SK-N-SH (cell line): ENCODE measurements around the gene DHRS9. TPM values are rescaled to one million over a fixed set of nuclear protein-coding genes. Genes with fewer than 3 reads are reported as not detected.

Experiments used
- CTCF ChIA-PET: fragments of 300-600, 350-600 bp; formaldehyde crosslinking; extraction: SDS; loops from one replicate; lab custom pipeline; 2021; lab: Yijun Ruan, JAX
- POLR2A ChIA-PET: fragments of 350-600 bp; sonication (Branson Sonifier 250); formaldehyde crosslinking; extraction: SDS; loops from one replicate; lab custom pipeline; 2020; ENCODE audit warnings: antibody characterized with exemption, inconsistent platforms; lab: Yijun Ruan, JAX
- DNase-seq: peaks from one replicate; pipeline ENCODE4 v3.0.0; 2012
- H2AFZ ChIP-seq: fragments of 200-600 bp; sonication (generic); 2 replicates; pipeline ENCODE4 v1.8.1; 2016; ENCODE audit warnings: antibody characterized with exemption, mild to moderate bottlenecking, low read depth
- H3F3A ChIP-seq: fragments of 200-600 bp; sonication (generic); replicated peaks from 2 replicates; pipeline ENCODE3; 2016; ENCODE audit warnings: antibody characterized with exemption, mild to moderate bottlenecking; ENCODE audit not compliant: insufficient read depth
- H3K27ac ChIP-seq, 2 experiments: fragments of 200-500 bp in 1 of 2; fragments of 200-600 bp in 1 of 2; sonication (Bioruptor generic) in 1 of 2; sonication (generic), shearing (Covaris generic) in 1 of 2; 2 replicates each; pipeline versions ENCODE4 v1.5.1 to v1.6.1; 2014 to 2016; ENCODE audit warnings: low read depth in 2 of 2, inconsistent platforms in 1 of 2, low read length in 1 of 2, mild to moderate bottlenecking in 1 of 2, mixed read lengths in 1 of 2
- H3K27me3 ChIP-seq: fragments of 200-600 bp; sonication (generic), shearing (Covaris generic); 2 replicates; pipeline ENCODE4 v1.6.1; 2016; ENCODE audit warnings: mixed run types; ENCODE audit not compliant: insufficient read depth
- H3K36me3 ChIP-seq, 2 experiments: fragments of 200-500 bp in 1 of 2; fragments of 200-600 bp in 1 of 2; sonication (Bioruptor generic) in 1 of 2; sonication (generic) in 1 of 2; replicated peaks in 1 of 2; 2 replicates each; pipeline versions ENCODE3 to v1.5.1; 2014 to 2016; ENCODE audit warnings: low read length in 1 of 2, mild to moderate bottlenecking in 1 of 2; ENCODE audit not compliant: insufficient read depth in 2 of 2, control insufficient read depth in 1 of 2
- H3K4me1 ChIP-seq, 2 experiments: fragments of 200-500 bp in 1 of 2; fragments of 200-600 bp in 1 of 2; sonication (Bioruptor generic) in 1 of 2; sonication (generic), shearing (Covaris generic) in 1 of 2; 2 replicates each; pipeline versions ENCODE4 v1.5.1 to v1.6.1; 2014 to 2016; ENCODE audit warnings: low read depth in 1 of 2, low read length in 1 of 2, mixed run types in 1 of 2; ENCODE audit not compliant: insufficient read depth in 2 of 2, control insufficient read depth in 1 of 2
- H3K4me2 ChIP-seq: fragments of 200-600 bp; sonication (generic), shearing (Covaris generic); 2 replicates; pipeline ENCODE4 v1.6.1; 2017; ENCODE audit warnings: mixed run types
- H3K4me3 ChIP-seq, 2 experiments: fragments of 200-500 bp in 1 of 2; fragments of 200-600 bp in 1 of 2; sonication (Bioruptor generic) in 1 of 2; sonication (generic), shearing (Covaris generic) in 1 of 2; 2 replicates each; pipeline versions ENCODE4 v1.5.1 to v1.8.1; 2014 to 2016; ENCODE audit warnings: low read depth in 2 of 2, inconsistent platforms in 1 of 2, low read length in 1 of 2, mild to moderate bottlenecking in 1 of 2, mixed read lengths in 1 of 2, moderate library complexity in 1 of 2
- H3K79me2 ChIP-seq: fragments of 200-600 bp; sonication (generic); 2 replicates; pipeline ENCODE4 v1.8.1; 2017; ENCODE audit warnings: mild to moderate bottlenecking; ENCODE audit not compliant: insufficient read depth
- H3K9ac ChIP-seq: fragments of 200-600 bp; sonication (generic); 2 replicates; pipeline ENCODE4 v1.6.1; 2017; ENCODE audit warnings: mixed run types
- H3K9me2 ChIP-seq: fragments of 200-600 bp; sonication (generic); 2 replicates; pipeline ENCODE4 v1.6.1; 2017; ENCODE audit warnings: mixed run types
- H3K9me3 ChIP-seq: fragments of 200-600 bp; sonication (generic); 2 replicates; pipeline ENCODE4 v1.6.1; 2017; ENCODE audit warnings: mixed run types, mild to moderate bottlenecking, moderate library complexity
- H4K20me1 ChIP-seq: fragments of 200-600 bp; sonication (generic); 2 replicates; pipeline ENCODE4 v1.6.1; 2017; ENCODE audit warnings: mild to moderate bottlenecking, mixed run types; ENCODE audit not compliant: insufficient read depth
- CHD2 ChIP-seq: fragments of 150-350 bp; IDR thresholded peaks from 2 replicates; pipeline ENCODE4 v1.6.1; 2018; ENCODE audit warnings: low read length; ENCODE audit not compliant: partially characterized antibody
- GATA2 ChIP-seq: sonication (generic); formaldehyde crosslinking; IDR thresholded peaks from 2 replicates; pipeline ENCODE4 v1.5.0; 2020; ENCODE audit warnings: mild to moderate bottlenecking, missing genetic modification reagents
- JUND ChIP-seq: IDR thresholded peaks from 2 replicates; pipeline ENCODE4 v1.4.0; 2012
- MXI1 ChIP-seq: IDR thresholded peaks from 2 replicates; pipeline ENCODE4 v1.6.1; 2012; ENCODE audit warnings: mild to moderate bottlenecking, low read depth, low read length, improper control_type of control experiment
- POLR2AphosphoS5 ChIP-seq: IDR thresholded peaks from 2 replicates; pipeline ENCODE4 v1.6.1; 2012; ENCODE audit warnings: low read depth, low read length
- RAD21 ChIP-seq: IDR thresholded peaks from 2 replicates; pipeline ENCODE4 v1.6.1; 2012; ENCODE audit warnings: mild to moderate bottlenecking, low read length
- RCOR1 ChIP-seq: fragments of 150-350 bp; IDR thresholded peaks from 2 replicates; pipeline ENCODE4 v1.6.1; 2017; ENCODE audit warnings: antibody characterized with exemption, low read length
- RXRA ChIP-seq: IDR thresholded peaks from 2 replicates; pipeline ENCODE4 v1.4.0; 2012; ENCODE audit warnings: low read depth, mild to moderate bottlenecking, borderline replicate concordance
- SMC3 ChIP-seq: IDR thresholded peaks from 2 replicates; pipeline ENCODE4 v1.6.1; 2012; ENCODE audit warnings: low read depth, low read length, improper control_type of control experiment
- TAF1 ChIP-seq: IDR thresholded peaks from 2 replicates; pipeline ENCODE4 v1.6.1; 2012; ENCODE audit warnings: low read depth, mild to moderate bottlenecking, low read length, moderate library complexity, borderline replicate concordance
- WGBS: methylation state at CpG from one replicate; pipeline ENCODE4 v1.1.6; 2017; ENCODE audit warnings: low lambda C conversion rate; 5-methylcytosine and 5-hydroxymethylcytosine counted together
- polyA plus RNA-seq, 3 experiments: library from polyadenylated mRNA; depleted of rRNA; stranded (reverse); fragments of >200 nt; gene quantifications; 2 replicates each; pipeline ENCODE4 v1.2.3, GENCODE V29; 2012
- TF ChIP-seq, protein P1 (sequence below): fragments of 150-350 bp; IDR thresholded peaks from 2 replicates; pipeline ENCODE4 v1.6.1; 2016; ENCODE audit warnings: mild to moderate bottlenecking, low read depth, low read length
- TF ChIP-seq, protein P2 (sequence below): IDR thresholded peaks from 2 replicates; pipeline ENCODE4 v1.4.0; 2012; ENCODE audit warnings: low read depth
- TF ChIP-seq, protein P3 (sequence below): fragments of 150-350 bp; IDR thresholded peaks from 2 replicates; pipeline ENCODE4 v1.6.1; 2017; ENCODE audit warnings: antibody characterized with exemption, low read length, low read depth, borderline replicate concordance
- TF ChIP-seq, protein P4 (sequence below): IDR thresholded peaks from 2 replicates; pipeline ENCODE4 v1.4.0; 2012; ENCODE audit warnings: low read depth, borderline replicate concordance

The DHRS9 gene
- polyA plus RNA-seq, 1 of the 3 experiments (the other 2 are of a cell fraction) = not detected

DNA sequence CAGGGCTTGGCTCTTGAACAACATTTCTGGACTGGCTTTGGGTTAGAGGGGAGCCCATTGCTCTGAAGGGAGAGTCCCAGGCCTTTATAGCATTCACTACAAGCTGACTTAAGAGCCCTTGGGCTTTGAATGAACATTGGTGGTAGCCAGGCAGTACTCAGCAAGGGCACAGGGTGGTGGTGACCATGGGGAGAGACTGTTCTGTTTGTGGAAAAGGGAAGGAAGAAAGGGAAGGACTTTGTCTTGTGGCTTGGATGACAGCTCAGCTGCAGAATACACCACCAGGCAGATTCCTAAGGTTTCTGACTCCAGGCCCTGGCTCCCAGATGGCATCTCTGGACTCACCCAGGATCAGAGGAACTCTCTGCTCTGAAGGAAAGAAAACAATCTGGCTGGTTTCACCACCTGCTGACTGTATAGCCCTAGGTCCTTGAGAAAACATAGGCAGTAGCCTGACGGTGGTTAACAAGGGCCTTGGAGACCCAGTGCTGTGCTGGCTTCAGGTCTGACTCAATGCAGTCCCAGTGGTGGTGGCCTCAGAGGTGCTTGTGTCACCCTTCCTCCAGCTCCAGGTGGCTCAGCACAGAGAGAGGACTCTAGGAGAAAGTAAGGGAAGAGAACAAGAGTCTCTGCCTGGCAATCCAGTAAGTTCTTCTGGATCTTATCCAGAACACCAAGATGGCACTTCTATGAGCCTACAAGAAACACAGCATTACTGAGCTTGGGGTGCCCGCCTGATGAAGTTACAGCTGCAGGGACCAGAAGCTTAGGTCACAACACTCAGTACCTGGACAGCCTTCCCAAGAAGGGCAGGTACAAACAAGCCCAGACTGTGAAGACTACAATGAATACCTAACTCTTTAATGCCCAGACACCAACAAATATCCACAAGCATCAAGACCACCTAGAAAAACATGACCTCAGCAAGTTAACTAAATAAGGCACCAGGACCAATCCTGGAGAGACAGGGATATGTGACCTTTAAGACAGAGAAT lies 21.8 kb upstream of the DHRS9 start:
- 23% methylated on average over 2 of the region's 2 CpGs for WGBS
- H3K27ac ChIP-seq = no peak overlapping the region
- no peak overlapping the region for H3K9ac ChIP-seq
- H3K4me1 ChIP-seq = no peaks in the 10 kb centered on the region
- no peaks in the 10 kb centered on the region for H3K36me3 ChIP-seq
- no peaks in the 10 kb centered on the region for H4K20me1 ChIP-seq
- H3K4me3 ChIP-seq = no peak overlapping the region
- no peaks in the 10 kb centered on the region for H3K27me3 ChIP-seq
- H3K9me3 ChIP-seq = no peaks in the 10 kb centered on the region
- no peaks in the 10 kb centered on the region for H3F3A ChIP-seq
- no peaks in the 10 kb centered on the region for H3K9me2 ChIP-seq
- POLR2A ChIA-PET = no interaction called here
- H3K79me2 ChIP-seq = no peaks in the 10 kb centered on the region
- H2AFZ ChIP-seq = no peak overlapping the region
- DNase-seq = no peak
- CTCF ChIA-PET = no interaction called here
- TF ChIP-seq TAF1 = no peak
- no peak for TF ChIP-seq MXI1
- TF ChIP-seq, protein P1, sequence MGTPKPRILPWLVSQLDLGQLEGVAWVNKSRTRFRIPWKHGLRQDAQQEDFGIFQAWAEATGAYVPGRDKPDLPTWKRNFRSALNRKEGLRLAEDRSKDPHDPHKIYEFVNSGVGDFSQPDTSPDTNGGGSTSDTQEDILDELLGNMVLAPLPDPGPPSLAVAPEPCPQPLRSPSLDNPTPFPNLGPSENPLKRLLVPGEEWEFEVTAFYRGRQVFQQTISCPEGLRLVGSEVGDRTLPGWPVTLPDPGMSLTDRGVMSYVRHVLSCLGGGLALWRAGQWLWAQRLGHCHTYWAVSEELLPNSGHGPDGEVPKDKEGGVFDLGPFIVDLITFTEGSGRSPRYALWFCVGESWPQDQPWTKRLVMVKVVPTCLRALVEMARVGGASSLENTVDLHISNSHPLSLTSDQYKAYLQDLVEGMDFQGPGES = no peak
- no peak for TF ChIP-seq SMC3
- TF ChIP-seq RAD21 = no peak
- TF ChIP-seq, protein P2, sequence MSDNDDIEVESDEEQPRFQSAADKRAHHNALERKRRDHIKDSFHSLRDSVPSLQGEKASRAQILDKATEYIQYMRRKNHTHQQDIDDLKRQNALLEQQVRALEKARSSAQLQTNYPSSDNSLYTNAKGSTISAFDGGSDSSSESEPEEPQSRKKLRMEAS = no peak
- no peak for TF ChIP-seq GATA2 (CRISPR knock-in tag)
- no peak for TF ChIP-seq POLR2AphosphoS5
- no peak for TF ChIP-seq JUND
- no peak for TF ChIP-seq CHD2
- TF ChIP-seq, protein P3, sequence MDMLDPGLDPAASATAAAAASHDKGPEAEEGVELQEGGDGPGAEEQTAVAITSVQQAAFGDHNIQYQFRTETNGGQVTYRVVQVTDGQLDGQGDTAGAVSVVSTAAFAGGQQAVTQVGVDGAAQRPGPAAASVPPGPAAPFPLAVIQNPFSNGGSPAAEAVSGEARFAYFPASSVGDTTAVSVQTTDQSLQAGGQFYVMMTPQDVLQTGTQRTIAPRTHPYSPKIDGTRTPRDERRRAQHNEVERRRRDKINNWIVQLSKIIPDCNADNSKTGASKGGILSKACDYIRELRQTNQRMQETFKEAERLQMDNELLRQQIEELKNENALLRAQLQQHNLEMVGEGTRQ = no peak
- TF ChIP-seq, all 33 proteins: peak for 0
- no peak overlapping the region for H3K4me2 ChIP-seq

DNA sequence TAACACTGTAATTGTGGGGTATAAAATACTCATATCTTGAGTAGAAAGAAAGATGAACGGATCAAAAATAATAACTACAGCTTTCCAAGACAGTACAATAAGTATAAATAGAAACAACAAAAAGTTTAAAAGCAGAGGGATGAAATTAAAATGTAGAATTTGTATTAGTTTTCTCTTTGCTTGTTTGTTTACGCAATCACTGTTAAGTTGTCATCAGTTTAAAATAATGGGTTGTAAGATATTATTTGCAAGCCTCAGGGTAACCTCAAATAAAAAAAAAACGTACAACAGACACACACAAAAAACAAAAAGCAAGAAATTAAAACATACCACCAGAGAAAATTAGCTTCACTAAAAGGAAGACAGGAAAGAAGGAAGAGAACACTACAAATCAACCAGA lies 20.2 kb upstream of the DHRS9 start:
- POLR2A ChIA-PET = no interaction called here
- H3K79me2 ChIP-seq = no peaks in the 10 kb centered on the region
- H3K36me3 ChIP-seq = no peaks in the 10 kb centered on the region
- H3K9ac ChIP-seq = no peak overlapping the region
- TF ChIP-seq RCOR1 = no peak
- TF ChIP-seq, protein P4, sequence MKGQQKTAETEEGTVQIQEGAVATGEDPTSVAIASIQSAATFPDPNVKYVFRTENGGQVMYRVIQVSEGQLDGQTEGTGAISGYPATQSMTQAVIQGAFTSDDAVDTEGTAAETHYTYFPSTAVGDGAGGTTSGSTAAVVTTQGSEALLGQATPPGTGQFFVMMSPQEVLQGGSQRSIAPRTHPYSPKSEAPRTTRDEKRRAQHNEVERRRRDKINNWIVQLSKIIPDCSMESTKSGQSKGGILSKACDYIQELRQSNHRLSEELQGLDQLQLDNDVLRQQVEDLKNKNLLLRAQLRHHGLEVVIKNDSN = no peak
- no peak for TF ChIP-seq RXRA
- no peak for TF ChIP-seq JUND
- H3K4me2 ChIP-seq = no peak overlapping the region
- no peaks in the 10 kb centered on the region for H3F3A ChIP-seq
- H2AFZ ChIP-seq = no peak overlapping the region
- H4K20me1 ChIP-seq = no peaks in the 10 kb centered on the region
- no peaks in the 10 kb centered on the region for H3K4me1 ChIP-seq
- CTCF ChIA-PET = no interaction called here
- no peaks in the 10 kb centered on the region for H3K27me3 ChIP-seq
- no peak overlapping the region for H3K27ac ChIP-seq
- H3K9me2 ChIP-seq = no peaks in the 10 kb centered on the region
- no peaks in the 10 kb centered on the region; the same call in 1 of the 2 replicates for H3K9me3 ChIP-seq
- H3K4me3 ChIP-seq = no peak overlapping the region
- 28% methylated on average over 3 of the region's 3 CpGs for WGBS
- DNase-seq = no peak
